ENCODE data around the gene AGMO. TPM values are rescaled to one million over a fixed set of nuclear protein-coding genes. Genes with fewer than 3 reads are reported as not detected.

Gene AGMO
- polyA plus RNA-seq, 1 donor from 2014 or later: not detected

- Histone ChIP-seq H3K9ac (ENCODE audit: low read length) (no peak overlapping the region), H2AFZ (ENCODE audit: low read depth, low read length) (no peak overlapping the region), H3K27ac (ENCODE audit: low read length) (no peak overlapping the region), H3K36me3 (ENCODE audit: insufficient read depth, low read length) (no peaks in the 10 kb centered on the region), H3K4me2 (ENCODE audit: low read length) (no peak overlapping the region), H3K27me3 (ENCODE audit: insufficient read depth, low read depth, low read length) (no peaks in the 10 kb centered on the region), H3K79me2 (replicated peaks; ENCODE audit: insufficient read depth, low read length) (no peaks in the 10 kb centered on the region), H3K9me3 (ENCODE audit: low read length) (no peaks in the 10 kb centered on the region), H3F3A (ENCODE audit: insufficient read depth, low read length, poor library complexity, severe bottlenecking) (no peaks in the 10 kb centered on the region), H4K20me1 (ENCODE audit: insufficient read depth) (no peaks in the 10 kb centered on the region), H3K4me3 (ENCODE audit: low read length) (no peak overlapping the region), H3K9me2 (ENCODE audit: insufficient read depth, low read length) (no peaks in the 10 kb centered on the region)
- TF ChIP-seq EZH2 (IDR thresholded peaks at IDR 0.05; ENCODE audit: borderline replicate concordance, insufficient read depth, low read length, poor library complexity, severe bottlenecking) (no peak), CTCF (IDR thresholded peaks at IDR 0.05; ENCODE audit: poor library complexity, severe bottlenecking) (no peak), MXI1 (conservative IDR thresholded peaks at IDR 0.05; ENCODE audit: poor library complexity, severe bottlenecking) (no peak), RAD21 (conservative IDR thresholded peaks at IDR 0.05) (no peak), EP300 (conservative IDR thresholded peaks at IDR 0.05; ENCODE audit: poor library complexity, severe bottlenecking) (no peak), REST (IDR thresholded peaks at IDR 0.05; ENCODE audit: borderline replicate concordance) (no peak), TAF1 (IDR thresholded peaks at IDR 0.05; ENCODE audit: low read depth) (no peak), POLR2AphosphoS5 (IDR thresholded peaks at IDR 0.05) (no peak), SMC3 (conservative IDR thresholded peaks at IDR 0.05; ENCODE audit: poor library complexity) (no peak)
These were observed 144.3 kb downstream of the AGMO start for GRCh38 chr7:15417341-15417988.

- H3K9me2 ChIP-seq (ENCODE audit: insufficient read depth, low read length): no peaks in the 10 kb centered on the region
- H3K9me3 ChIP-seq (ENCODE audit: low read length): no peaks in the 10 kb centered on the region
- no peak overlapping the region for H3K4me2 ChIP-seq (ENCODE audit: low read length)
- no peak overlapping the region for H3K4me3 ChIP-seq (ENCODE audit: low read length)
- no peaks in the 10 kb centered on the region for H3K79me2 ChIP-seq (replicated peaks; ENCODE audit: insufficient read depth, low read length)
- no peak overlapping the region for H3K27ac ChIP-seq (ENCODE audit: low read length)
- no peak overlapping the region for H3K9ac ChIP-seq (ENCODE audit: low read length)
- no peak overlapping the region for H2AFZ ChIP-seq (ENCODE audit: low read depth, low read length)
- H3K27me3 ChIP-seq (ENCODE audit: insufficient read depth, low read depth, low read length): no peaks in the 10 kb centered on the region
- H4K20me1 ChIP-seq (ENCODE audit: insufficient read depth): no peaks in the 10 kb centered on the region
- TF ChIP-seq SMC3 (conservative IDR thresholded peaks at IDR 0.05; ENCODE audit: poor library complexity): no peak
- no peak for TF ChIP-seq CTCF (IDR thresholded peaks at IDR 0.05; ENCODE audit: poor library complexity, severe bottlenecking)
- TF ChIP-seq RAD21 (conservative IDR thresholded peaks at IDR 0.05): no peak
- no peak for TF ChIP-seq REST (IDR thresholded peaks at IDR 0.05; ENCODE audit: borderline replicate concordance)
- TF ChIP-seq EZH2 (IDR thresholded peaks at IDR 0.05; ENCODE audit: borderline replicate concordance, insufficient read depth, low read length, poor library complexity, severe bottlenecking): no peak
- TF ChIP-seq EP300 (conservative IDR thresholded peaks at IDR 0.05; ENCODE audit: poor library complexity, severe bottlenecking): no peak
- no peak for TF ChIP-seq TAF1 (IDR thresholded peaks at IDR 0.05; ENCODE audit: low read depth)
- H3F3A ChIP-seq (ENCODE audit: insufficient read depth, low read length, poor library complexity, severe bottlenecking): no peaks in the 10 kb centered on the region
- no peaks in the 10 kb centered on the region for H3K36me3 ChIP-seq (ENCODE audit: insufficient read depth, low read length)
These were observed 150.8 kb downstream of the AGMO start for GRCh38 chr7:15411019-15411418.

Data from neural cell (in vitro differentiated cells).